ENCODE data around the gene TBC1D16.

TBC1D16 gene

GRCh38 chr17:79891113-79891730 lies 144.4 kb downstream of the TBC1D16 start:
- DNase-seq (ENCODE audit: insufficient read length, low spot score) (no peak), FAIRE-seq (no peak)
- TF ChIP-seq POLR2AphosphoS5 (IDR thresholded peaks at IDR 0.05; ENCODE audit: low read depth, low read length) (no peak), TAF1 (IDR thresholded peaks at IDR 0.05; ENCODE audit: low read depth, low read length) (no peak), POU2F2 (IDR thresholded peaks at IDR 0.05; ENCODE audit: low read depth, low read length) (no peak), PAX5 (IDR thresholded peaks at IDR 0.05; ENCODE audit: insufficient read depth, low read length, severe bottlenecking) (no peak), SPI1 (IDR thresholded peaks at IDR 0.05; ENCODE audit: low read depth, low read length) (no peak)

- no peak for DNase-seq (ENCODE audit: insufficient read length, low spot score)
- TF ChIP-seq SPI1 (IDR thresholded peaks at IDR 0.05; ENCODE audit: low read depth, low read length) = no peak
- no peak for FAIRE-seq
Observed at GRCh38 chr17:79890706-79891105, 145.0 kb downstream of the TBC1D16 start.

GRCh38 chr17:79888811-79889634 lies 146.6 kb downstream of the TBC1D16 start:
- DNase-seq (ENCODE audit: insufficient read length, low spot score) (no peak), FAIRE-seq (no peak)
- no peak for TF ChIP-seq SPI1 (IDR thresholded peaks at IDR 0.05; ENCODE audit: low read depth, low read length)
- no peak for TF ChIP-seq POLR2AphosphoS5 (IDR thresholded peaks at IDR 0.05; ENCODE audit: low read depth, low read length)
- no peak for TF ChIP-seq TAF1 (IDR thresholded peaks at IDR 0.05; ENCODE audit: low read depth, low read length)
- no peak for TF ChIP-seq PAX5 (IDR thresholded peaks at IDR 0.05; ENCODE audit: insufficient read depth, low read length, severe bottlenecking)
- no peak for TF ChIP-seq POLR2A (IDR thresholded peaks at IDR 0.05; ENCODE audit: low read depth, low read length)
- TF ChIP-seq POU2F2 (IDR thresholded peaks at IDR 0.05; ENCODE audit: low read depth, low read length) = no peak

DNA sequence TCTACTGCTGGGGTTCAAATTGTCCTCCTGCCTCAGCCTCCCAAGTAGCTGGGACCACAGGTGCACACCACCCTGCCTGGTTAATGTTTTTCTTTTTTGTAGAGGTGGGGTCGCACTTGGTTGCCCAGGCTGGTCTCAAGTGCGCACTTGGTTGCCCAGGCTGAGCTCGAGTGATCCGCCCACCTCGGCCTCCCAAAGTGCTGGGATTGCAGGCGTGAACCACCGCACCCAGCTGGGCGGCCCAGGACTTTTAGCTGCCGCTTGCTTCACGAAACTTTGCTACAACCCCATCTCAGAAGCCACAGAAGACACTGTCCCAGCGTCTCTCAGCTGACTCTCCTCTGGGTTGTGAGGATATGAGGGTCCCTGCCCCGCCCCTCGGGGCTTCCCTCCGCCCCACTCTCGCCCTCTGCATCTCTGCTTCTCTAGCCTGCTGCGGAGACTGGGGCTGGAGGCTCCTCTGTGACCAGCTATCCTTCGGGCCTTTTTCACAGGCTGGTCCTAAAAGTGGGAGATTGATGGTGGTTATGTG lies 147.6 kb downstream of the TBC1D16 start:
- FAIRE-seq = no peak
- TF ChIP-seq POU2F2 (IDR thresholded peaks at IDR 0.05; ENCODE audit: low read depth, low read length) (no peak), PAX5 (IDR thresholded peaks at IDR 0.05; ENCODE audit: insufficient read depth, low read length, severe bottlenecking) (no peak), POLR2AphosphoS5 (IDR thresholded peaks at IDR 0.05; ENCODE audit: low read depth, low read length) (no peak), TAF1 (IDR thresholded peaks at IDR 0.05; ENCODE audit: low read depth, low read length) (no peak), POLR2A (IDR thresholded peaks at IDR 0.05; ENCODE audit: low read depth, low read length) (no peak), SPI1 (IDR thresholded peaks at IDR 0.05; ENCODE audit: low read depth, low read length) (no peak)
- DNase-seq (ENCODE audit: insufficient read length, low spot score) = no peak

DNA sequence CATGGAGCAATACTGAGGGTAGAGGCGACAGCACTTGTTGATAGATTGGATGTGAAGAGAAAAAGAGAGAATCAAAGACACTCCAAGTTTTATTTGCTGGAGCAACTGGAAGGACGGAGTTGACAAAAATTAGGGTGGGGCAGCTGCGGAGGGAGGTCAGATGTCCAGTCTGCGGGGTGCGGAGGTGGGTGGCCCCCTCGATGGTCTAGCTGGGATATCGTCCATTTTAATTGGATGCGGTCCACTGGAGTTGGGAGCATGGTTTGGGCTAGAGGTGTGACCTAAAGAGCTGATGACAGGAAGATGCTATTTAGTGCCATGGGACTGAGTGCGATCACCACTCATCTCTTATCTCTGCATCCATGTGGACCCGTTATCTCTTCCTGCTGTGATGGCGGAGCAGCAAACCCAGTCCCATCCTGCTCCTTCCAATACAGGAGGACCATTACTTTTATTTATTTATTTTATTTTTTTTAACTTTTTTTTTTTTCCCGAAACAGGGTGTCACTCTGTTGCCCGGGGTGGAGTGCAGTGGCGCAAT lies 148.2 kb downstream of the TBC1D16 start:
- DNase-seq (ENCODE audit: insufficient read length, low spot score) (no peak), FAIRE-seq (no peak)
- TF ChIP-seq POLR2AphosphoS5 (IDR thresholded peaks at IDR 0.05; ENCODE audit: low read depth, low read length) (no peak), POU2F2 (IDR thresholded peaks at IDR 0.05; ENCODE audit: low read depth, low read length) (no peak), POLR2A (IDR thresholded peaks at IDR 0.05; ENCODE audit: low read depth, low read length) (no peak), TAF1 (IDR thresholded peaks at IDR 0.05; ENCODE audit: low read depth, low read length) (no peak), SPI1 (IDR thresholded peaks at IDR 0.05; ENCODE audit: low read depth, low read length) (no peak), PAX5 (IDR thresholded peaks at IDR 0.05; ENCODE audit: insufficient read depth, low read length, severe bottlenecking) (no peak)

GRCh38 chr17:79883202-79883601 lies 152.5 kb downstream of the TBC1D16 start:
- TF ChIP-seq POLR2A (IDR thresholded peaks at IDR 0.05; ENCODE audit: low read depth, low read length) (no peak), TAF1 (IDR thresholded peaks at IDR 0.05; ENCODE audit: low read depth, low read length) (no peak), POU2F2 (IDR thresholded peaks at IDR 0.05; ENCODE audit: low read depth, low read length) (no peak), PAX5 (IDR thresholded peaks at IDR 0.05; ENCODE audit: insufficient read depth, low read length, severe bottlenecking) (no peak), POLR2AphosphoS5 (IDR thresholded peaks at IDR 0.05; ENCODE audit: low read depth, low read length) (no peak), SPI1 (IDR thresholded peaks at IDR 0.05; ENCODE audit: low read depth, low read length) (no peak)
- FAIRE-seq (no peak), DNase-seq (ENCODE audit: insufficient read length, low spot score) (no peak)

Measured in GM12891 (cell line).